DMS53 treated with DMSO at 0.1 percent for 48 hours (cell line): ENCODE data around the gene SPACDR.
A peak's percentile ranks its signal among the peaks of the same experiment; 100 is the strongest.

Experiments
- DNase-seq: peaks from one replicate; lab custom pipeline; 2025; ENCODE audit not compliant: unreplicated experiment; lab: John Stamatoyannopoulos, UW

Gene SPACDR

DNA sequence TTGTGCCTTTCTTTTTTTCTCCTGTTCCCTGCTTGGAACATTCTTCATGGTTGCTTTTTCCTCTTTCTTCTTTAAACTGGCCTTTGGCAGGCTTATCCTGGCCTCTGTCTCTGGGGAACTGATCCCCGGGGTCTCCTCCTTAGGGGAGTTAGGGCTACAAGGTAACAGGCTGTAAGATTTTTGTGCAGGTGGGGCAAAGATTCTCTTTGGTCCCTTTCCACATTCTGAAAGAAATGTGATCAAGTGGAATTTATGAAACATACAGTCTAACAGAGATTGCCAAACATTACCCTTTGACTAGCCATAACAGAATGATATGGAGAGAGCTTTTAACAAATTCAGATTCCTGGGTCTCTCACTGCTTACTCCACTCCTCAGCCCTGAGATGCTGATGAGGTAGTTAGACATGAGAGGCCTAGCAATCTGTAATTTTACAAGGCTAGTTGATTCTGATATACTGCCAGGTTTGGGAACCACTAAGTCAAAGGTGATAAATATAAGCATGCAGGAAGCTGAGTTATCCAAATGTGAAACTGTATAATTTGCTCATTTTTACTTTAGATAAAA, 44.3 kb downstream of the SPACDR start:
- DNase-seq, result no peak

DNA sequence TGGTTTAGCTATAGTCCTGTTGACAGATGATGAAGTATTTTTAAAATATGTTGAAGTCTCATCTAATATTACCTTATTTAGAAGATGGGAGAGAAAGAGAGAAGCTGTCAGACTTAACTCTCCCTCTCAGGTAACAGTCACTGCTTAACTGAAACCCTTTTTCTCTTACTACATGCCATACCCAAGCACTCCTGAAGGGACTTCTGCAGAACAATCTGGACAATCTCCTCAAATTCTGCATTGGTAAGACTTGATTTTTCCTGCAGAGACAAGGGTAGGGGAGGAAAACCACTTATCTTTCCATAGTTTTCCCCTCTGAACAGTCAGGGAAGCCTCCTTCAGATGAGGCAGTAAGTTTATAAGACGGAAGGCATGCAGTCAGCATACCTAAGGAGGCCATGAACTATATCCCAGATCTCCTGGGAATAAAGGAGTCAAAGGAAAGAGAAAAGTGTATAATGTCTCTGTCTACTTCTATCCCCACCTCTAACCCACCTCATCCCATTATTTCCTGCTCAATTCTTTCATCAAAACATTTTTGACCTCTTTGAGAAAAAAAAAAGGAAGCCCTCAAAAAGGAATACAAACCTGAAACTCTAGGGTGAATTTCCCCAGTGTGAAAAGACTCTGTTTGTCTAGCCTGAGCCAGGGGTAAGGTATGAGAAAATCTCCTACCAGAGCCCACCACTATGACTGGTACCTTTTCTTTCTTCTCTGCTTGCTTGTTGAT, 45.0 kb downstream of the SPACDR start:
- no peak for DNase-seq

DNA sequence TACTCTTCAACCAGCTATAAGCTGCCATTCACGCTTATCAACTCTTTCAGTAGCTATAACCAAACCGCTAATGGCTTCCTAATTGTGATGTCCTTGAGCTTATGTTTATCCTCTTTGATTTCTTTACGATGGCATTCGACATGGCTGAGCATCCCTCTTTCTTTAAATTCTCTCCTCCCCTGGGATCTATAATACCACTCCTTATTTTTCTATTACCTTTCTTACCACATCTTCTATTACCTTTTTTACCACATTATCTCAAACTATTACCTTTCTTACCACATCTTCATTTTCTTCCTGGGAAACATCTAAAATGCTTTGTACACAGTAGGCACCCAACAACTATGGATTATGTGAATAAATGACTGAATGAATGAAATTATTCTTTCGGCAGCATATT, 48.6 kb downstream of the SPACDR start:
- DNase-seq, result no peak

DNA sequence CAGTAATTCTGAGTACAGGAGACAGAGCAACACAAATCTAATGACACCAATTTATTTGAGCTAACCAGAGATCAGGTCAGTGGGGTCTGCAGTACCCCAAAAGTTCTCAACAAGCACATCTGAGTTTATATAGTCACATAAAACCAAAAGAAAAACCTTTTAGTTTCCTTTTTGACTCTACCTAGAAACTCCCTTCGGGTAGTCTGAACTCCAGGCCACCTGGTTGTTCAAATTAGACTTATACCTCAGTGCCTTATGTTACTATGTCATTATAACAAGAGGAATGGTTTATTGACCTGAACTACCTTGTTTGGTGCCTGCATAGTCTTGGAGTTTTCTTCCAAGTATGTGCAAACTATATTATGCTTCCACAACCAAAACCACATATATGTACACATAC, 50.2 kb downstream of the SPACDR start:
- no peak for DNase-seq

DNA sequence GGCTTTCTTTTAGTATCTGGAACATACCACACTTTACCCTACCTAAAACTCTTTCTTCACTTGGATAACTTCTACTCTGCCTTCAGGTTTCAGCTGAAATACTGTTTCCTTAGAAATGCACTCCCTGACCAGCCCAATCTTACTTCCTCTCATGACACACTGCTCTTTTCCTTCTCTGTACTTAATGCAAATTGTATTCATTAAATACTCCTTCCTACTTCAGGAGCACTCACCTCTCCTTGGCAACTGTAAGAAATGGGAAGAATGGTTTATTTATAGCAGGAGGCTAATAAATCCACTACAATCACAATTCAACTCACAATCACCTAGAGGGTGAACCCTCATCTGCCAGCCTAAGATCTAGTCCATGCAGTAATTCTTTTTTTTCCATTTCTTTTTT, 50.7 kb downstream of the SPACDR start:
- no peak for DNase-seq

DNA sequence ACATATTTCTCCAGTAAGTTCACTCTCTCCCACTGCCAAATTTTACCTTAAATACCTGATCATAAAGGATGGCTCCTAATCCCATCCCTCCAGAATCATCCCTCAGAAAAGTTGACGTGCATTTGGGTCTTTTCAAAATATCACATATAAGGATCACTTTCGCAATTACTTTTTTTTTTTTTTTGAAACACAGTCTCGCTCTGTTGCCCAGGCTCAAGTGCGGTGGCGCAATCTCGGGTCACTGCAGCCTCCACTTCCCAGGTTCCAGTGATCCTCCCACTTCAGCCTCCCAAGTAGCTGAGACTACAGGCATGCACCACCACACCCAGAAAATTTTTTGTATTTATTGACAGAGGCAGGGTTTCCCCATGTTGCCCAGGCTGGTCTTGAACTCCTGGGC, 53.0 kb downstream of the SPACDR start:
- DNase-seq, result no peak

DNA sequence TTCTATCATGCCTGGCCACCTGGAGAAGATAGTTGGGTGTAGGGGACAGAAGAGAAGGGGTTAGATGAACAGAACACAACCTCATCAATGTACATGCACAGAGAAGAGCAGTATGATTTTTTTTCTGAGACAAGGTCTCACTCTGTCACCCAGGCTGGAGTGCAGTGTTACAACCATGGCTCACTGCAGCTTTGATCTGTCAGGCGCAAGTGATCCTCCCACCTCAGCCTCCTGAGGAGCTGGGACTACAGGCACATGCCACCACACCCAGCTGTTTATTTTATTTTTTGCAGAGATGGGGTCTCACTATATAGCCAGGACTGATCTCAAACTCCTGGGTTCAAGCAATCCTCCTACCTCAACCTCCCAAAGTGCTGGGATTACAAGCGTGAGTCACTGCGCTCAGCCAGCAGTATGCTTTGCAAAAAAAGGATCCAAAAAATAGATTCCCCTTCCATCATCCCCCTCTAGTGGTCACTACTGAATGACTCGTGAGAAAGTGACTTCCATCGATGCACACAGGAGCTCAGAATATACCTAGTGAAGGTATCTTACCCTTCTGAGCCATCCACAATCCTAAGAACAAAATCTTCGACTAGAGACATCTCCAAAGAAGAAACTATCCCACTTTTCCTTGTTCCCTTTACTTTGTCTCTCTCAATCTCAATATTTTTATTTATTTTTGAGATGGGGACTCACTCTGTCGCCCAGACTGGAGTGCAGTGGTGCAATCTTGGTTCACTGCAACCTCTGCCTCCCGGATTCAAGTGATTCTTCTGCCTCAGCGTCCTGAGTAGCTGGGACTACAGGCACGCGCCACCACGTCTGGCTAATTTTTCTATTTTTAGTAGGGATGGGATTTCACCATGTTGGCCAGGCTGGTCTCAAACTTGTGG, 56.5 kb downstream of the SPACDR start:
- DNase-seq, result peak; percentile 68

DNA sequence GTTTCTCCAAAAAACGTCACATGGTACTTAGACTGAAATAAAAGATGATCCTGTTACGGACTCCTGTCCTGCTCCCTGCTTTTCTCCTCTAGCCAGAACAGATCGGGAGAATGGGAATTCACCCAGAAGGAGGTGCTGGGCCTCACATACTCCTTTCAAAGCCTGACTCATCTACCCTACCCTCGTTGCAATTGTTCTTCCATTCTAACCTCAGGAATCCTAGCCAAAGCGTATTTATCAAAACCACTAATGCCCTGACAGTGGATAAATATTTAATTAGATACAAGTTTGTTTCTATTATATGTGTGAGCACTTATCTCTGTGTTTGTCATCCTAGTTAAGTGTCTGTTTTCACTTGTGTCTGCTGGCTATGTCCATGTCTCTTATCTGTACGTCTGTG, 57.3 kb downstream of the SPACDR start:
- peak; percentile 53 for DNase-seq
